ENCODE measurements around the gene IGSF21. TPM values are rescaled to one million over a fixed set of nuclear protein-coding genes. Genes with fewer than 3 reads are reported as not detected.

Gene IGSF21
- total and polyA plus RNA-seq, 2 donors (not counting 3 experiments of a cell fraction or from before 2014, with no cell fraction given): not detected

DNA sequence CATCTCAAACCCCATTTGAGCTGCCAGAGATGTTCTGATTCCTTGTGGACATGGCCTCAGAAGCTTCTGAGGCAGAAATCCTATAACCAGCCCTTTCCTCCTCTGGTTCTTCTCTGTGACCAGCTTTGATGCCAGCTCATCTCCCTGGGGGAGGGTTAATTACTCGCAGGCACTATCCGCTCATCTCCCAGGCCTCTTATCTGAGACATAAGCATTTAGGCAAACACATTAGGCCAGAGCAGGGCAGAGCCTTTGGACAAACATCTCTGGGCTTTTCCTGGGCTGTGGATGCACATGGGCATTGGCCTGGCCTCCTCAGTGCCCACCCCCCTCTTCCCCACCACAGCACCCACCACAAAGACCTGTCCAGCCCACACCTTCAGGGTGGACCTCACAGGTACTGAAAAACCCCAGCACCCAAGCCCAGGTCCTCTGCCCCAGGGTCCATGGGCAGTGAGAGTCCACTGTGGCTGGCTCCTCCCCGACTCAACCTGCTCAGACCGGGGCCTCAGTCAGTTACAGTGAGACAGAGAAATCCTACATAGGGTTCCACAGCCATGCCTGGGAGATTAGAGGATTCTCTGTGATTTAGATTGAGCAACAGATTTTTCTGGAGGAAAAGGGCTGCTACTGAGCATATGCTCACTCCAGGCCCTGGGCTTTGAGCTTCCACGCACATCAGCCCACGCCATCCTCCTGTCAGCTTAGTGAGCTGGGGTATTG is 26.9 kb downstream of the IGSF21 start:
- TF ChIP-seq POLR2A (IDR thresholded peaks at IDR 0.05; ENCODE audit: low read depth, low read length) (no peak), MYC (IDR thresholded peaks at IDR 0.05; ENCODE audit: low read depth, low read length) (no peak)
- TF ChIP-seq, protein P1, sequence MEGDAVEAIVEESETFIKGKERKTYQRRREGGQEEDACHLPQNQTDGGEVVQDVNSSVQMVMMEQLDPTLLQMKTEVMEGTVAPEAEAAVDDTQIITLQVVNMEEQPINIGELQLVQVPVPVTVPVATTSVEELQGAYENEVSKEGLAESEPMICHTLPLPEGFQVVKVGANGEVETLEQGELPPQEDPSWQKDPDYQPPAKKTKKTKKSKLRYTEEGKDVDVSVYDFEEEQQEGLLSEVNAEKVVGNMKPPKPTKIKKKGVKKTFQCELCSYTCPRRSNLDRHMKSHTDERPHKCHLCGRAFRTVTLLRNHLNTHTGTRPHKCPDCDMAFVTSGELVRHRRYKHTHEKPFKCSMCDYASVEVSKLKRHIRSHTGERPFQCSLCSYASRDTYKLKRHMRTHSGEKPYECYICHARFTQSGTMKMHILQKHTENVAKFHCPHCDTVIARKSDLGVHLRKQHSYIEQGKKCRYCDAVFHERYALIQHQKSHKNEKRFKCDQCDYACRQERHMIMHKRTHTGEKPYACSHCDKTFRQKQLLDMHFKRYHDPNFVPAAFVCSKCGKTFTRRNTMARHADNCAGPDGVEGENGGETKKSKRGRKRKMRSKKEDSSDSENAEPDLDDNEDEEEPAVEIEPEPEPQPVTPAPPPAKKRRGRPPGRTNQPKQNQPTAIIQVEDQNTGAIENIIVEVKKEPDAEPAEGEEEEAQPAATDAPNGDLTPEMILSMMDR (IDR thresholded peaks at IDR 0.05; ENCODE audit: extremely low read depth in 1 of 2, insufficient read depth in 1 of 2, low read depth in 1 of 2, low read length in 2 of 2): no peak
- CTCF ChIA-PET: no interaction called here
- POLR2A ChIA-PET: no interaction called here

DNA sequence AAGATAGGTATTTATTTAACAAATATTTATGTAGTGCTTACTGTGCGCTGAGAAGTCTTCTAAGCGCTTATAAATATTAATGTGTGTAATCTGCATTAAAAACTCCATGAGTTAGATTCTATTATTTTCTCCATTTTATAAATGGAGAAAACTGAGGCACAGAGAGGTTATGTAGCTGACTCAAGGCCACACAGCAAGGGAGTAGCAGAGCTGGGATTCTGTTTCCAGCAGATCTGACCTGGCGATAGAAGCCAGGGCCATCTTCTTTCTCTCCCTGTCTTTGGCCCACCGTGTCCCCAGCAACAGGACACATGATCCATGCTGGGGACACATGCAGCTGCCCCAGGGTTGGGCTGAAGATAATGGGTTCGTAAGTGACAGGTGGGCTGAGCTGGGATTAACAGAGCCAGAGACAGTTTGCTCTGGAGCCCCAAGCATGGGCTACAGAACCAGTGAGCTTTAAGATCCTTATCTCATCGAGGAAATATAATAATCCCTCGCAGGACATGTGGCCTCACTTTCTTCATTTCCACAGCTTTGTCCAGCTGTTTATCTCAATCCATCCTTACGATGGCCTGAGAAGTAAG is 30.3 kb downstream of the IGSF21 start:
- Histone ChIP-seq H3K9me3 (replicated peaks; ENCODE audit: control insufficient read depth, insufficient read depth, low read length) (no peaks in the 10 kb centered on the region), H3K4me2 (ENCODE audit: insufficient read depth, low read length) (no peak overlapping the region), H3K27me3 (ENCODE audit: control insufficient read depth in 2 of 2, insufficient read depth in 2 of 2, low read length in 2 of 2) (no peaks in the 10 kb centered on the region), H3K36me3 (ENCODE audit: control insufficient read depth in 2 of 2, extremely low read depth in 1 of 2, insufficient read depth in 2 of 2, low read length in 2 of 2) (no peaks in the 10 kb centered on the region), H3K4me3 (replicated peaks in 1 of 3; ENCODE audit: insufficient read depth in 1 of 3, low read depth in 1 of 3, low read length in 3 of 3) (no peak overlapping the region), H4K20me1 (replicated peaks; ENCODE audit: control insufficient read depth, extremely low read depth, insufficient read depth, low read length) (no peaks in the 10 kb centered on the region), H2AFZ (ENCODE audit: low read depth, low read length) (no peak overlapping the region), H3K9me1 (replicated peaks; ENCODE audit: control insufficient read depth, extremely low read depth, insufficient read depth, low read length) (no peaks in the 10 kb centered on the region), H3K27ac (ENCODE audit: insufficient read depth, low read depth, low read length) (no peak overlapping the region), H3K9ac (replicated peaks; ENCODE audit: extremely low read depth, insufficient read depth, low read length) (no peak overlapping the region), H3K4me1 (ENCODE audit: control insufficient read depth, extremely low read depth, insufficient read depth, low read length) (no peaks in the 10 kb centered on the region), H3K79me2 (ENCODE audit: control insufficient read depth, insufficient read depth, low read length) (no peaks in the 10 kb centered on the region)
- no TSS peak for BruUV-seq (replicated peaks)
- no peak for DNase-seq (ENCODE audit: low read depth, low spot score)
- no peak for FAIRE-seq
- TF ChIP-seq GATA2 (IDR thresholded peaks at IDR 0.05; ENCODE audit: insufficient read depth, insufficient read length, low read depth, low read length) (no peak), POLR2AphosphoS5 (IDR thresholded peaks at IDR 0.05; ENCODE audit: insufficient read depth, low read depth, low read length) (no peak), FOS (IDR thresholded peaks at IDR 0.05; ENCODE audit: borderline replicate concordance, insufficient read depth, low read length) (no peak), MYC (IDR thresholded peaks at IDR 0.05; ENCODE audit: low read depth, low read length) (no peak), EZH2 (IDR thresholded peaks at IDR 0.05; ENCODE audit: borderline replicate concordance, low read depth, low read length, severe bottlenecking) (no peak), JUN (IDR thresholded peaks at IDR 0.05; ENCODE audit: borderline replicate concordance, insufficient read depth, insufficient read length, low read depth) (no peak), POLR2A (IDR thresholded peaks at IDR 0.05; ENCODE audit: low read depth, low read length) (no peak)
- TF ChIP-seq, protein P1 (IDR thresholded peaks at IDR 0.05; ENCODE audit: extremely low read depth in 1 of 2, insufficient read depth in 1 of 2, low read depth in 1 of 2, low read length in 2 of 2): no peak
- TF ChIP-seq, protein P2, sequence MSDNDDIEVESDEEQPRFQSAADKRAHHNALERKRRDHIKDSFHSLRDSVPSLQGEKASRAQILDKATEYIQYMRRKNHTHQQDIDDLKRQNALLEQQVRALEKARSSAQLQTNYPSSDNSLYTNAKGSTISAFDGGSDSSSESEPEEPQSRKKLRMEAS (IDR thresholded peaks at IDR 0.05; ENCODE audit: insufficient read depth, insufficient read length): no peak
- intact Hi-C loops (cut with micrococcal nuclease) (no loop called here), dilution Hi-C loops (cut with MboI; ENCODE audit: extremely low pct_ligation_motif_present, low sequenced_read_pairs) (no loop called here)
- ChIA-PET POLR2A (no interaction called here), CTCF (no interaction called here)

More for the DNA sequence above, 26.9 kb downstream of the IGSF21 start:
- Histone ChIP-seq H2AFZ (ENCODE audit: low read depth, low read length) (no peak overlapping the region), H3K4me3 (replicated peaks in 1 of 3; ENCODE audit: insufficient read depth in 1 of 3, low read depth in 1 of 3, low read length in 3 of 3) (no peak overlapping the region), H3K27me3 (ENCODE audit: control insufficient read depth in 2 of 2, insufficient read depth in 2 of 2, low read length in 2 of 2) (no peaks in the 10 kb centered on the region), H3K27ac (ENCODE audit: insufficient read depth, low read depth, low read length) (no peak overlapping the region), H3K79me2 (ENCODE audit: control insufficient read depth, insufficient read depth, low read length) (no peaks in the 10 kb centered on the region), H3K9ac (replicated peaks; ENCODE audit: extremely low read depth, insufficient read depth, low read length) (no peak overlapping the region), H3K36me3 (ENCODE audit: control insufficient read depth in 2 of 2, extremely low read depth in 1 of 2, insufficient read depth in 2 of 2, low read length in 2 of 2) (no peaks in the 10 kb centered on the region), H3K9me1 (replicated peaks; ENCODE audit: control insufficient read depth, extremely low read depth, insufficient read depth, low read length) (no peaks in the 10 kb centered on the region), H3K9me3 (replicated peaks; ENCODE audit: control insufficient read depth, insufficient read depth, low read length) (no peaks in the 10 kb centered on the region), H4K20me1 (replicated peaks; ENCODE audit: control insufficient read depth, extremely low read depth, insufficient read depth, low read length) (no peaks in the 10 kb centered on the region), H3K4me2 (ENCODE audit: insufficient read depth, low read length) (no peak overlapping the region), H3K4me1 (ENCODE audit: control insufficient read depth, extremely low read depth, insufficient read depth, low read length) (no peaks in the 10 kb centered on the region)
- DNase-seq (ENCODE audit: low read depth, low spot score) (no peak), FAIRE-seq (no peak)
- no TSS peak for BruUV-seq (replicated peaks)
- intact Hi-C loops (cut with micrococcal nuclease) (no loop called here), dilution Hi-C loops (cut with MboI; ENCODE audit: extremely low pct_ligation_motif_present, low sequenced_read_pairs) (no loop called here)
